GM19395 (cell line): Measurements from ENCODE around the gene CENPX.

Experiments
- ATAC-seq: cut with Tn5 transposase; IDR thresholded peaks from one replicate; pipeline ENCODE4 v1.9.1; 2021; ENCODE audit warnings: mild to moderate bottlenecking, moderate library complexity; ENCODE audit not compliant: unreplicated experiment

CENPX gene

GRCh38 chr17:82022310-82022980, at the start of gene CENPX:
Gene CENPX (minus strand): TSS chr17:82022878. CDS start chr17:82022861, 17 bp downstream.
- ATAC-seq: peak; percentile 20

DNA sequence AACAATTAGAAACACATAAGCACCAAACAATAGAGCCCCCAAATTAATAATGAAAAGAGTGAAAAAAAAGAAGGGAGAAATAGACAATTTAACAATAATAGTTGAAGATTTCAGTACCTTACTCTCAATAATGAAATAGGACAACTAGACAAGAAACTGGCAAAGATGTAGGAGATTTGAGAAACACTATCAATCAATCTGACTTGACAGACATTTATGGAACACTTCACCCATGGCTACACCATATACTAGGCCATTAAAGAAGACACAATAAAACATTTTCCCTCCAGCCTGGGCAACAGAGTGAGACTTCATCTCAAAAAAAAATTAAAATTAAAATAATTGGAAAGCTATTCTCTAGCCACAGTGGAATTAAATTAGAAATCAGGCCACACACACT, 47.9 kb upstream of the CENPX start:
- no peak for ATAC-seq

DNA sequence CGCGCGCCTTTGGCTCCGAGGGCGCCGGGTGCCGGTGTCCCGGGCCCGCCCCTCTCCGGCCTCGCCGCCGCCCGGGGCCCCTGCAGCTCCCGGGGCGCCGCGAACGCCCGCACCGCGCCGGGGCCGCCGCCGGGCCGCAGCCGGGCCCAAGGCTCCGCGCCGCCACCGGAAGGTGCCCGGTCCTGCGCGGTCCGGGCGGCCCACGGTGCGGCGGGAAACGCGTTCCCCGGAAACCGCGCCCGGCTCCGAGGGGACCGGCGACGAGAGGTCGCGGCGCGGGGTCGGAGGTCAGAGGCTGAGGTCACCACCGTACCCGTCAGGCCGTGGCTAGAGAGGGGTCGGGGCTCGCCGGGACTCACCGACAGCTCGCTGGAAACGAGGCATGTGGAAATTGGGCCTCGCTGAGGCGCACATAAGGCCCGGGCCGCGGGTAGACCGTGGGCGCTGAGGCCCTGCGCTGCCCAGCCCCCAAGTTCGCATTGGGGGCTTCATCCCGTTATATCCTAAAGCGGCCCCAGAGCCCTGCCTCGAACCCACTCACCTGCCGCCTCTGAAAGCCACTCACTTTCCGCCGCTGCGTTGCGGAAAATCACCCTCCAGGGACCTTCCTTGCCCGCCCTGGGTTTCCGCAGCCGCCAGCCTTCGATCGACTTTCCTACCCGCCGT, 43.1 kb upstream of the CENPX start, which contains the start of gene DUS1L:
TSS of gene DUS1L (minus strand) at position 167 of the 666 bp plus-strand sequence. CDS start 745 bp downstream, outside the sequence.
- ATAC-seq: peak; percentile 61

DNA sequence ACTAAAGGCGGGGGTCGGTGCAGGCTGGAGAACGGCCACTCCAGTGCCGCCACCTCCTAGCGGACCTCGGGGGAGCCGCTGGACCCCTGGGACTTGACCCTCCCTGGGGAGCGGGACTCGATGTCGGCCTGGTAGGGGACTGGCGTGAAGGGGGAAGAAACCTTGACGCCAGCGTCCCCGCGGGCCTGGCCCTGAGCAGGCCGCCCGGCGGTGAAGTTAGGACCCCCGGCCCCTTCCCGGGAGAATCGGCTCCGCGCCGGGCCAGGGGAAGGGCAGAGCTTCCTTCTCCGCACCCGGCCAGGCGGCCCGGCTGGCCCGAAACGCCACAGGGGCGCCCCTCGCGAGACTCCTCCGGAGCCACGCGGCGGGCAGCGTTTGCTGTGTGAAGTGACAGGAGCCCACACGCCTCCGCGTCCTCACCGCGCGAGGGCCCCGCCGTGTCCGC, 42.5 kb upstream of the CENPX start:
- peak; percentile 32 for ATAC-seq

- ATAC-seq: no peak
These were observed 41.9 kb upstream of the CENPX start for GRCh38 chr17:82064433-82065192.

- no peak for ATAC-seq
These were observed 41.0 kb upstream of the CENPX start for GRCh38 chr17:82063424-82064415.

GRCh38 chr17:82062984-82063368, 40.3 kb upstream of the CENPX start:
- no peak for ATAC-seq

GRCh38 chr17:82062076-82062983, 39.7 kb upstream of the CENPX start:
- no peak for ATAC-seq

- ATAC-seq: no peak
These were observed 38.6 kb upstream of the CENPX start for GRCh38 chr17:82061047-82061925.

- ATAC-seq: no peak
These were observed 37.9 kb upstream of the CENPX start for GRCh38 chr17:82060614-82061013.

DNA sequence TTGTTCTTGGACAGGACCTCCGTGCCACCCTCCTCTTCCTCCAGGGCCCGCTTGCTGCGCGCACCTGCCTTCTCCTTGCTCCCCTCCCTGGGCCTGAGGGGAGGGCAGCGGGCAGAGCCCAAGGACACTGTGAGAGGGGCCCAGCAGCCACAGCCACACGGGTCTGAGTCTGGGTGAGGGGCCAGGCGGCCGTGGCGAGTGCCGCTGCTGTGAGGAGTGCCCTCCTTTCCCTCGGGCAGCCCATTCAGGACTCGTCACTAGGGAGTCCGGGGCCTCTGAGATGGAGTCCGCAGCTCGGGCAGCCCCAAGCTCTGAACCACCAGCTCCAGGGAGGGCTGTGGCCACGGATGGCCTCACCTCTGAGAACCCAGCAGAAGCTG, 37.3 kb upstream of the CENPX start:
- ATAC-seq: no peak

DNA sequence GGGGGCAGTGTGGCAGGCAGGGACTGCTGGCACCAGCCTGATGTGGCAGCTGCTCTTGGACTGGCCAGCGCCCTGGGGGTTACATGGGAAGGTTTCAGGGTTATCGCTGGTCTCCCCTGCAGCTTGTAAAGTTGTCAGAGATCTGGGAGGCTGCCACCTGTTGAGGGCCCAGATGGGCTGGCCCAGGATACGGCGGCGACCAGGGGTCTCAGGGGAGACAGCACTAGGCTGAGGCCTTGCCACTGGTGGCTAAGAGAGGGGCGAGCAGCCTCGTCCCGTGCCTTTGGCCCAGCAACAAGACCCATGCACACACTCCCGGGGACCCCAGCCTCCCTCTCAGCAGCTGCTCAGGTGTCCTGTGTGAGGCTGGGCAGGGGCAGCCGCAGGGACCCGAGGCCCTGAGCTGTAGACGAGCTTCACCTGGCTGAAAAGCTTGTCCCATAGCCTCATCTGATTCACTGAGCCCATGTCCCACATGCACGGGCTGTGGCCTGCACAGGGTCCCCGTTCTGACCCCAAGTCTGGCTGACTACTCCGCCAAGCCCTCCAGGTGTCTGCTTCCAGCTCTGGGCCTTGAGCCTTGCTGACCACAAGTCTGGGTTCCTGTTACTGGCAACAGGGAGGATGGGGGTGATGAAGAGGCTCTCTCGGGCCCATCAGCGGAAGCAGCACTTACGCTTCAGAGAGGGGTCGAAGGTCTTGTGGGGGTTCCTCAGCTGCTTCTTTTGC, 36.8 kb upstream of the CENPX start:
- no peak for ATAC-seq

DNA sequence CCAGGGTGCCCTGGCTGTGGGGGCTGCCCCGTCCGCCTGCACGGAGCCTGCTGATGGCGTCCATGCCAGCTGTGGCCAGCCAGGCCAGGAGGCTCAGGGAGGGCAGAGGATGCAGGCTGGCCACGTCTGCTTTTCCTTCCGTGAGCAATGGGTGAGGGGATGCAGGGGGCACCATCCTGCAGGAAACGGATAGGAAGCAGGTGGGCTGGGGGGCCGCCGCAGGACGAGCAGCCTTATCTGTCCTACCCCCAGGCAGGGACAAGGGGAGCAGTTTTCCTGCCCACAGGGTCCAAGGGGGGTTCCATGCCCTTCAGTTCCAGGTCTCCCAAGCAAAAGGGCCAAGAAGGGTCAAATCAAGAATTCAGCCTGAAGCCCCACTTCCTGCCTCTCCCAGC, 36.2 kb upstream of the CENPX start:
- no peak for ATAC-seq

DNA sequence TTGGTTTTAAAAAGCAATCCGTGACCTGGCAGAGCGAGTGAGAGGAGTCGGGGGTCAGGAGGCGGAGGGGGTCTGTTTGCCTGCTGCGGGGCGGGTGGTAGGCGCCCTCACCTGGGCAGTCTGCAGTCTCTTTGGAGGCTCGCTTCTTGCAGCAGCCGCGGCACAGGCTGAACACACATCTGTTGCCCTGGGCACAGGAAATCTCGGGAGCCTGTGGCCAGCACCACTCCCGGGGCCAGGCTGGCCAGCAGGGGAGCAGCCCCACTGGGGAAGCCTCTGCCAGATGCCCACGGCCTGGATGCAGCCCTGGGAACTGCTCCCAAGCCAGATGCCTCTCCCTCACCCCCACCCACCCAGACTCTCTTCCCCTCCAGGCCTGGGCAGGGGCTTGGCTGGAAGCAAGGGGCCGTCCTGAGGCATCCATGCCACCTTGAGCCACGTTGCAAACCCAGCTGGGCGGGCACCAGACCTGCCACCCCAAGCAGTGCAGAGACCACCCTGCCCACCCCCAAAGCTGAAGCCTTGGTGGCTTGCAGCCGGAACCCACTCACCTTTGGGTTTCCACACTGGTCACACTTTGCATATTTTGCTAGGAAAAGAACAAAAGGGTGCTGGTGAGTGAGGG, 35.7 kb upstream of the CENPX start:
- no peak for ATAC-seq

GRCh38 chr17:82056729-82057621, 34.3 kb upstream of the CENPX start:
- ATAC-seq: no peak

DNA sequence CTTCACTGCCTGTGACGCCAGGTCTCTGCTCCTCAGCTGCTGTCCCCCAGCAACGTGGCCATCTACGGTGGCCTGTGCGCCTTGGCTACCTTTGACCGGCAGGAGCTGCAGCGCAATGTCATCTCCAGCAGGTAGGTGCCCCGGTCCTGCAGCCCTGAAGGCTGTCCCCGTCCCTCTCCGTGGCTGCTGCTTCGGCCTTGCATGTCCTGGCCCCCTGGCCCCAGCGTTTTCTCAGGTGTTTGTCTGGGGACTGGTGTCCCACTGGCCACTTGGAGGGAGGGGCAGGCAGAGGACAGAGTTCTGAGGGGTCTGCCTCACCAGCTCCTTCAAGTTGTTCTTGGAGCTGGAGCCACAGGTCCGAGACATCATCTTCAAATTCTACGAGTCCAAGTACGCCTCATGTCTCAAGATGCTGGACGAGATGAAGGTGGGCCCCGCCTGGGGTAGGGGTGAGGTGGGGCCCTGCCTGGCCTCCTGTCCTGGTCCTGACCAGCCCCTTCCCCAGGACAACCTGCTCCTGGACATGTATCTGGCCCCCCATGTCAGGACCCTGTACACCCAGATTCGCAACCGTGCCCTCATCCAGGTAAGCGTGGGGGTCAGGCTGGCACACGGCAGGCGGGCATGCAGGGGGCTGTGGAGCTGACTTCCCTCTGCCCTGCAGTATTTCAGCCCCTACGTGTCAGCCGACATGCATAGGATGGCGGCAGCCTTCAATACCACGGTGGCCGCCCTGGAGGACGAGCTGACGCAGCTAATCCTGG, 33.5 kb upstream of the CENPX start:
- ATAC-seq: no peak
